Tibial artery (tissue), 4 donors: Measurements from ENCODE around the gene PPEF2.
A peak's percentile ranks its signal among the peaks of the same experiment; 100 is the strongest.

ENCODE experiments used
- DNase-seq, 2 donors: peaks; one replicate each; pipeline ENCODE4 v3.0.0-alpha.2; 2019
- H3K27ac ChIP-seq, 2 donors: fragments of 200-600 bp; sonication (generic) in 1 of 2; 1 replicate in 1 of 2; 2 replicates in 1 of 2; pipeline ENCODE4 v1.5.1; 2018 to 2019; ENCODE audit warnings: mild to moderate bottlenecking in 1 of 2
- H3K27me3 ChIP-seq, 2 donors: fragments of 200-600 bp; sonication (generic) in 1 of 2; one replicate each; pipeline versions ENCODE4 v1.5.1 to v1.6.0; 2016 to 2019
- H3K36me3 ChIP-seq, 3 donors: fragments of 200-600 bp; sonication (generic) in 2 of 3; one replicate each; pipeline ENCODE4 v1.5.1; 2016 to 2019; ENCODE audit warnings: mild to moderate bottlenecking in 2 of 3
- H3K4me1 ChIP-seq, 4 donors: fragments of 200-600 bp; sonication (generic) in 2 of 4; 1 replicate in 3 of 4; 2 replicates in 1 of 4; pipeline ENCODE4 v1.5.1; 2016 to 2019
- H3K4me3 ChIP-seq, 2 donors: fragments of 200-600 bp; sonication (generic) in 1 of 2; 1 replicate in 1 of 2; 2 replicates in 1 of 2; pipeline ENCODE4 v1.5.1; 2018 to 2019; ENCODE audit warnings: mild to moderate bottlenecking in 2 of 2
- H3K9me3 ChIP-seq, 3 donors: fragments of 200-600 bp; sonication (generic) in 1 of 3; one replicate each; pipeline ENCODE4 v1.5.1; 2016 to 2019
- intact Hi-C: fragments of 100-400 bp; cut with DNase I; formaldehyde crosslinking; loops from one replicate; pipeline ENCODE4 v1.15.0; 2023; ENCODE audit warnings: low total_unique reads
- TF ChIP-seq, protein P1 (sequence below), 2 experiments: fragments of 200-600 bp in 1 of 2; fragments of 450-650 bp in 1 of 2; IDR thresholded peaks; one replicate each; pipeline ENCODE4 v1.5.1; 2017 to 2019; ENCODE audit warnings: antibody characterized with exemption in 2 of 2, mild to moderate bottlenecking in 1 of 2, moderate library complexity in 1 of 2

Gene PPEF2

DNA sequence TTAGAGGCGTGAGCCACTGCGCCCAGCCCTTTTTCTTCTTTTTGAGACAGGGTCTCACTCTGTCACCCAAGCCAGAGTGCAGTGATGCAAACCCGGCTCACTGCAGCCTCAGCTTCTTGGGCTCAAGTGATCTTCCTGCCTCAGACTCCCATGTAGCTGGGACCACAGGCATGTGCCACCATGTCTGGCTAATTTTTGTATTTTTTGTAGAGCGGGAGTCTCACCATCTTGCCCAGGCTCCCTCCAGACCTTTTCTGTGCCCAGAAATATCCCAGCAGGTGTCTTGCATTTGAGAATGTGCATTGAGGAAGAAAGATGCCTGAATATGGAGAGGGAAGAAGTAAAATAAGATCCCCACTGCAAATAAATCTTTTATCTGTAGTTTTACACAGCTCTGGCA lies 58.7 kb downstream of the PPEF2 start:
- TF ChIP-seq, protein P1, sequence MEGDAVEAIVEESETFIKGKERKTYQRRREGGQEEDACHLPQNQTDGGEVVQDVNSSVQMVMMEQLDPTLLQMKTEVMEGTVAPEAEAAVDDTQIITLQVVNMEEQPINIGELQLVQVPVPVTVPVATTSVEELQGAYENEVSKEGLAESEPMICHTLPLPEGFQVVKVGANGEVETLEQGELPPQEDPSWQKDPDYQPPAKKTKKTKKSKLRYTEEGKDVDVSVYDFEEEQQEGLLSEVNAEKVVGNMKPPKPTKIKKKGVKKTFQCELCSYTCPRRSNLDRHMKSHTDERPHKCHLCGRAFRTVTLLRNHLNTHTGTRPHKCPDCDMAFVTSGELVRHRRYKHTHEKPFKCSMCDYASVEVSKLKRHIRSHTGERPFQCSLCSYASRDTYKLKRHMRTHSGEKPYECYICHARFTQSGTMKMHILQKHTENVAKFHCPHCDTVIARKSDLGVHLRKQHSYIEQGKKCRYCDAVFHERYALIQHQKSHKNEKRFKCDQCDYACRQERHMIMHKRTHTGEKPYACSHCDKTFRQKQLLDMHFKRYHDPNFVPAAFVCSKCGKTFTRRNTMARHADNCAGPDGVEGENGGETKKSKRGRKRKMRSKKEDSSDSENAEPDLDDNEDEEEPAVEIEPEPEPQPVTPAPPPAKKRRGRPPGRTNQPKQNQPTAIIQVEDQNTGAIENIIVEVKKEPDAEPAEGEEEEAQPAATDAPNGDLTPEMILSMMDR (IDR thresholded peaks at IDR 0.05) = no peak
- intact Hi-C loops = no loop called here
- no peaks in the 10 kb centered on the region for H3K27me3 ChIP-seq

DNA sequence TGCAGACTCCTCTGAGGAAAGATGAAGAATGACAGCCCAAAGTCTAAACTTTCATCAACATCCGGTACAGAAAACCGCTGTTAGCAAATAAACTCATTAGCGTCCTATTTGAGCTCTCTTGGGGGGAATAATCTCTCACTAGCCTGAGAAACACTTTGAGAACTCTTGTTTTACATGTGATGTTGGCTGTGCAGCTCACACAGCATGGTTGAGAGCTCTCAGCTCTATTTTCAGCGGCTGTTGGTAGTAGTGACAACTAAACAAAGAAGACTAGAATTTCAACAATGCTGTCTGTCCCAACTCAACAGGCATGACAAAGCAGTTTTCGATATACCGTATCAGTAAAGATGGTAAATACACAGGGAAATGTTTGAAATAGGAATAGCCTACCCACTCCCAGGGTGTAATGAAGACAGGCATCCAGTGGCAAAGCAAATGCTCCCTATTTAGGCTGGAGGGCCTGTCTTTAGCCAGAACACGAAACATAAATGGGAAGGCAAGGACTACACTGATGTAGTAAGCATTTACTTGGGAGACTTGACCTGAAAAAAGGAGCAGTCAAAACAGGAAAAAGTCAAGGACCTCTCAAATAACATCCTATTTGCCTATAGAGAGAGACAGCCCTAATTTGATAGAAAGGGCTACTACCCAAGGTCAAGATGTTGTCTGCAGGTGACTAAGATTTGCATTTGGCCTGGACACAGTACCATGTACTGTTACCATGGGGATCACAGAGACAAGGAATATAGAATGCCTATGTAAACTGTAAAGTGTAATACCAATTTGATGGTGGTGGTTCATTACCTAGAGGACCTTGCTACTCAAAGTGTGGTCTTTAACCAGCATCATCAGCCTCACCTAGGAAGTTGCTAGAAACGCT lies 60.4 kb downstream of the PPEF2 start:
- Histone ChIP-seq H3K9me3 (no peaks in the 10 kb centered on the region), H3K4me1 (peaks cover 0 to 18% (median 6%) of the 10 kb centered on the region in 4 donors), H3K36me3 (no peaks in the 10 kb centered on the region), H3K27me3 (no peaks in the 10 kb centered on the region), H3K4me3 (no peak overlapping the region), H3K27ac (no peak overlapping the region)
- DNase-seq = no peak
- TF ChIP-seq, protein P1 (IDR thresholded peaks at IDR 0.05) = no peak
- intact Hi-C loops = no loop called here

More for the DNA sequence above, 58.7 kb downstream of the PPEF2 start:
- Histone ChIP-seq H3K4me3 (no peak overlapping the region), H3K27ac (peak overlapping the region in 1 of 2 donors; percentile 49), H3K9me3 (no peaks in the 10 kb centered on the region), H3K36me3 (no peaks in the 10 kb centered on the region), H3K4me1 (peaks cover 0 to 24% (median 9%) of the 10 kb centered on the region in 4 donors)
- DNase-seq = no peak

DNA sequence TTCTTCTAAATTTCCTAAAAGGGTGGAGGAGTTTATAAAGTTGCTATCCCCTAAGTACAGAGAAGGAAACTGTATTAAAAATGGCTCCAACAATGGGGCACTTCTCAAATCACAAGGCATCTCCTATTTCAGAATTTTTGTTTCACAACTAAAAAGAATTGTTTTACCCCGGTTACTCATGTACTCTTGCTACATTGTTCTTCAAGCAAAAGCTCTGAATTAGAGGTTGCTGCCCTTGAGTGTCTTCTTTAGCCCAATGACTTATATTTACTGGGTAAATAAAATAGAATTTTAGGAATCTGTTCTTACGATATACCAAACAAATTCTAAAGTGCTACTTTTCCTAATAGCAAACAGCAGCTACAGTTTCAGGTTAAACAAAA lies 67.5 kb downstream of the PPEF2 start:
- Histone ChIP-seq H3K27me3 (no peaks in the 10 kb centered on the region), H3K9me3 (no peaks in the 10 kb centered on the region), H3K4me1 (no peaks in the 10 kb centered on the region), H3K27ac (no peak overlapping the region), H3K4me3 (no peak overlapping the region), H3K36me3 (no peaks in the 10 kb centered on the region)
- no peak for DNase-seq
- intact Hi-C loops = no loop called here
- TF ChIP-seq, protein P1 (IDR thresholded peaks at IDR 0.05) = no peak

DNA sequence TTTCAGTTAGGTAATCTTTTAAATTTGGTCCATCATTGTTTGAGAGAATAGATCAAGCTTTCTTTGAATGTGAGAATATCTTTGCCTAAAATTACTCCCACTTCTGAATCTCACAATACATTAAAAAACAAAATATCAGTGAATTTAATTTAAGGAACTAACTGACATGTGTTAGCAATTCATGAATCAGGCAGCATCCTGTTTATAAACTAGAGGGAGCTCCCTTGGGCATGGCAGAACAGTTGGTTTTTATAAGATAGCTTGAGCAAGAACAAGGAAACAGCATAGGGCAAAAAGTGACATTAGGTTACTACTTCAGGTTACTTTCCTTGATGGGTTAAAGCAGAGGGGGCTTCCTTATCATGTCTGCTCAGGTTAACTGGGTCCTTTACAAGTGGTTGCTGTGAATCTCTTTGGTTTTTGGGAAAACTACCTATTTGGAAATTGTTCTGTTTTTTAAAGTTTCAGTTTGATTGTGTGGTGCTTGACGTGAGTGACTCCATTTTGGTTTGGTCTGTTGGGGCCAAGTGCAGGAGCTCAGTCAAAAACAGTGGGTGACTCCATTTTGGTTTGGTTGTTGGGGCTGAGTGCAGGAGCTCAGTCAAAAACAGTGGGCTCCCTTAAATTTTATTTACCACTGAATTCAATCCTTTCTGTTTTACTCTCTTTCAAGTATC lies 68.0 kb downstream of the PPEF2 start:
- TF ChIP-seq, protein P1 (IDR thresholded peaks at IDR 0.05) = no peak
- no peaks in the 10 kb centered on the region for H3K36me3 ChIP-seq
- intact Hi-C loops = no loop called here
- no peak overlapping the region for H3K4me3 ChIP-seq
- no peaks in the 10 kb centered on the region for H3K4me1 ChIP-seq
- H3K27ac ChIP-seq = no peak overlapping the region
- no peak for DNase-seq
- no peaks in the 10 kb centered on the region for H3K9me3 ChIP-seq
- H3K27me3 ChIP-seq = no peaks in the 10 kb centered on the region

DNA sequence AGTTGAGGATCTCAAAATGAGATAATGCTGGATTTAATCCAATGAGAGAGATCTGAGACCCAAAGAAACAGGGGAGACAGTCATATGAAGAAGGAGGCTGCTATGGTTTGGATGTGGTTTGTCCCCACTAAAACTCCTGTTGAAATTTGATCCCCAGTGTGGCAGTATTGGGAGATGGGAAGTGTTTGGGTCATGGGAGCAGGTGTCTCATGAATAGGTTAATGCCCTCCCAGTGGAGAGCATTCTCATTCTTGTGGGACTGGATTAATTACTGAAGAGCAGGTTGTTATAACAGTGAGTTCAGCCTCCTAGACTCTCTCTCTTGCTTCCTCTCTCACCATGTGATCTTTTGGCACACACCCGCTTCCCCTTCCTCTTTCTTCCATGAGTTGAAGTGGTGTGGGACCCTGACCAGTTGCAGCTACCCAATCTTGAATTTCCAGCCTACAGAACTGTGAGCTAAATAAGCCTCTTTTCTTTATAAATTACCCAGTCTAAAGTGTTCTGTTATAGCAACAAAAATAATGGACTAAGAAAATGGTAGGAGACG lies 70.3 kb downstream of the PPEF2 start:
- Histone ChIP-seq H3K36me3 (no peaks in the 10 kb centered on the region), H3K27ac (no peak overlapping the region), H3K4me1 (no peaks in the 10 kb centered on the region), H3K4me3 (no peak overlapping the region), H3K27me3 (no peaks in the 10 kb centered on the region), H3K9me3 (no peaks in the 10 kb centered on the region)
- peak in 1 of 2 donors; percentile 67 for DNase-seq
- intact Hi-C loops = no loop called here
- TF ChIP-seq, protein P1 (IDR thresholded peaks at IDR 0.05) = no peak
